ENCODE measurements around the gene MAGI2.

GRCh38 chr7:79308192-79308591, 145.3 kb downstream of the MAGI2 start:
- no peak for TF ChIP-seq POLR2AphosphoS5 (IDR thresholded peaks at IDR 0.05; ENCODE audit: low read depth, low read length)
- TF ChIP-seq TAF1 (IDR thresholded peaks at IDR 0.05; ENCODE audit: low read depth, low read length) = no peak
- no peak for TF ChIP-seq POLR2A (IDR thresholded peaks at IDR 0.05; ENCODE audit: low read depth, low read length)
- TF ChIP-seq POU2F2 (IDR thresholded peaks at IDR 0.05; ENCODE audit: low read depth, low read length) = no peak
- no peak for TF ChIP-seq SPI1 (IDR thresholded peaks at IDR 0.05; ENCODE audit: low read depth, low read length)

Measured in GM12891 (cell line).